ENCODE data around the gene PCIF1.

The PCIF1 gene

GRCh38 chr20:45902199-45902701 is 32.2 kb upstream of the PCIF1 start:
- Histone ChIP-seq H3K79me2 (ENCODE audit: control insufficient read depth, low read length) (no peaks in the 10 kb centered on the region), H4K20me1 (ENCODE audit: control insufficient read depth, insufficient read depth, low read depth, low read length) (no peaks in the 10 kb centered on the region), H3K9me2 (replicated peaks; ENCODE audit: control insufficient read depth, low read length) (no peaks in the 10 kb centered on the region), H3F3A (ENCODE audit: control insufficient read depth, insufficient read depth) (no peaks in the 10 kb centered on the region), H3K36me3 (ENCODE audit: control insufficient read depth, low read length) (no peaks in the 10 kb centered on the region), H3K27ac (ENCODE audit: low read depth, low read length) (no peak overlapping the region), H3K27me3 (ENCODE audit: control insufficient read depth, low read length) (no peaks in the 10 kb centered on the region), H3K9me3 (ENCODE audit: control insufficient read depth, insufficient read depth, low read length) (no peaks in the 10 kb centered on the region), H3K4me2 (ENCODE audit: low read length) (no peak overlapping the region), H3K4me1 (ENCODE audit: control insufficient read depth, low read length) (peaks cover 10% of the 10 kb centered on the region), H3K4me3 (ENCODE audit: low read length) (no peak overlapping the region)
- no peak for TF ChIP-seq CTCF (IDR thresholded peaks at IDR 0.05; ENCODE audit: low read depth, low read length, poor library complexity, severe bottlenecking)
- TF ChIP-seq EZH2phosphoT487 (IDR thresholded peaks at IDR 0.05; ENCODE audit: borderline replicate concordance, low read length): no peak

- H3K4me2 ChIP-seq (ENCODE audit: low read length): no peak overlapping the region
- no peak overlapping the region for H3K27ac ChIP-seq (ENCODE audit: low read depth, low read length)
Measured at GRCh38 chr20:45904583-45905504, 29.6 kb upstream of the PCIF1 start.

GRCh38 chr20:45905505-45906079 is 28.9 kb upstream of the PCIF1 start:
- Histone ChIP-seq H3K4me2 (ENCODE audit: low read length) (no peak overlapping the region), H3K9me3 (ENCODE audit: control insufficient read depth, insufficient read depth, low read length) (no peaks in the 10 kb centered on the region), H3K36me3 (ENCODE audit: control insufficient read depth, low read length) (no peaks in the 10 kb centered on the region), H3K9me2 (replicated peaks; ENCODE audit: control insufficient read depth, low read length) (no peaks in the 10 kb centered on the region), H3K27me3 (ENCODE audit: control insufficient read depth, low read length) (no peaks in the 10 kb centered on the region), H3F3A (ENCODE audit: control insufficient read depth, insufficient read depth) (no peaks in the 10 kb centered on the region), H3K4me3 (ENCODE audit: low read length) (no peak overlapping the region), H3K4me1 (ENCODE audit: control insufficient read depth, low read length) (peaks cover 20% of the 10 kb centered on the region), H3K79me2 (ENCODE audit: control insufficient read depth, low read length) (no peaks in the 10 kb centered on the region), H4K20me1 (ENCODE audit: control insufficient read depth, insufficient read depth, low read depth, low read length) (no peaks in the 10 kb centered on the region), H3K27ac (ENCODE audit: low read depth, low read length) (no peak overlapping the region)
- TF ChIP-seq CTCF (IDR thresholded peaks at IDR 0.05; ENCODE audit: low read depth, low read length, poor library complexity, severe bottlenecking) (no peak), EZH2phosphoT487 (IDR thresholded peaks at IDR 0.05; ENCODE audit: borderline replicate concordance, low read length) (no peak)

More at GRCh38 chr20:45904583-45905504, 29.6 kb upstream of the PCIF1 start:
- Histone ChIP-seq H3K9me3 (ENCODE audit: control insufficient read depth, insufficient read depth, low read length) (no peaks in the 10 kb centered on the region), H3K79me2 (ENCODE audit: control insufficient read depth, low read length) (no peaks in the 10 kb centered on the region), H3K4me3 (ENCODE audit: low read length) (no peak overlapping the region), H3K36me3 (ENCODE audit: control insufficient read depth, low read length) (no peaks in the 10 kb centered on the region), H3K9me2 (replicated peaks; ENCODE audit: control insufficient read depth, low read length) (no peaks in the 10 kb centered on the region), H3K27me3 (ENCODE audit: control insufficient read depth, low read length) (no peaks in the 10 kb centered on the region), H3F3A (ENCODE audit: control insufficient read depth, insufficient read depth) (no peaks in the 10 kb centered on the region), H4K20me1 (ENCODE audit: control insufficient read depth, insufficient read depth, low read depth, low read length) (no peaks in the 10 kb centered on the region), H3K4me1 (ENCODE audit: control insufficient read depth, low read length) (peaks cover 13% of the 10 kb centered on the region)
- no peak for TF ChIP-seq EZH2phosphoT487 (IDR thresholded peaks at IDR 0.05; ENCODE audit: borderline replicate concordance, low read length)
- no peak for TF ChIP-seq CTCF (IDR thresholded peaks at IDR 0.05; ENCODE audit: low read depth, low read length, poor library complexity, severe bottlenecking)
